Epithelial cell of proximal tubule (primary cell): ENCODE measurements around the gene SUN2. TPM values are rescaled to one million over a fixed set of nuclear protein-coding genes. Genes with fewer than 3 reads are reported as not detected.

Experiments used
- DNase-seq: peaks from one replicate; pipeline ENCODE4 v3.0.0-alpha.2; 2011; ENCODE audit warnings: low read depth
- H3K4me3 ChIP-seq: 2 replicates; pipeline ENCODE4 v1.5.1; 2011; ENCODE audit warnings: low read depth, mild to moderate bottlenecking, low read length
- total RNA-seq: library from RNA; depleted of rRNA; stranded (reverse); fragments of >200 nt; gene quantifications from 2 replicates; pipeline ENCODE4 v1.2.3, GENCODE V29; 2015
- TF ChIP-seq, protein P1 (sequence below): conservative IDR thresholded peaks from 2 replicates; pipeline ENCODE4 v1.5.1; 2012; ENCODE audit warnings: low read depth, mild to moderate bottlenecking, low read length

Gene SUN2
- total RNA-seq, 1 donor from 2014 or later: 88.2 TPM

DNA sequence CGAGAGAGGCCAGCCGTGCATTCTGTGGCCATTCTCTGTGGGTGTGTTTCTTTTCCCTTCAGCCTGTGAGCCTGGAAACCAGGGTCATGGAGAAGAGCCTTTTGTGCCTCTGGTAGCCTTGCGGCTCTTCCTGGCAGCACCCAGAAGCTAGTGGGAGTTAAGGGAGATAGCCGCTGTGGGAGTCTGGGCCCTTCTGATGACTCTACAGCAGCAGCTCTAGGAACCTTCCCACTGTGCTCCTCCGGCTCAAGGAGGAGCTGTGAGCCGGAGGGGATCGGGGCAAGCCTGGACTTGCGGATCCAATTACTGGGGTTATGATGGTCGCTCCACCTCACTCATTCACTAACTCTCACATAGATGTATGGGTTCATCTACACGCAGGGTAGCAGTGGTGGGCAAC, 39.5 kb downstream of the SUN2 start:
- TF ChIP-seq, protein P1, sequence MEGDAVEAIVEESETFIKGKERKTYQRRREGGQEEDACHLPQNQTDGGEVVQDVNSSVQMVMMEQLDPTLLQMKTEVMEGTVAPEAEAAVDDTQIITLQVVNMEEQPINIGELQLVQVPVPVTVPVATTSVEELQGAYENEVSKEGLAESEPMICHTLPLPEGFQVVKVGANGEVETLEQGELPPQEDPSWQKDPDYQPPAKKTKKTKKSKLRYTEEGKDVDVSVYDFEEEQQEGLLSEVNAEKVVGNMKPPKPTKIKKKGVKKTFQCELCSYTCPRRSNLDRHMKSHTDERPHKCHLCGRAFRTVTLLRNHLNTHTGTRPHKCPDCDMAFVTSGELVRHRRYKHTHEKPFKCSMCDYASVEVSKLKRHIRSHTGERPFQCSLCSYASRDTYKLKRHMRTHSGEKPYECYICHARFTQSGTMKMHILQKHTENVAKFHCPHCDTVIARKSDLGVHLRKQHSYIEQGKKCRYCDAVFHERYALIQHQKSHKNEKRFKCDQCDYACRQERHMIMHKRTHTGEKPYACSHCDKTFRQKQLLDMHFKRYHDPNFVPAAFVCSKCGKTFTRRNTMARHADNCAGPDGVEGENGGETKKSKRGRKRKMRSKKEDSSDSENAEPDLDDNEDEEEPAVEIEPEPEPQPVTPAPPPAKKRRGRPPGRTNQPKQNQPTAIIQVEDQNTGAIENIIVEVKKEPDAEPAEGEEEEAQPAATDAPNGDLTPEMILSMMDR: no peak
- H3K4me3 ChIP-seq: no peak overlapping the region
- no peak for DNase-seq

DNA sequence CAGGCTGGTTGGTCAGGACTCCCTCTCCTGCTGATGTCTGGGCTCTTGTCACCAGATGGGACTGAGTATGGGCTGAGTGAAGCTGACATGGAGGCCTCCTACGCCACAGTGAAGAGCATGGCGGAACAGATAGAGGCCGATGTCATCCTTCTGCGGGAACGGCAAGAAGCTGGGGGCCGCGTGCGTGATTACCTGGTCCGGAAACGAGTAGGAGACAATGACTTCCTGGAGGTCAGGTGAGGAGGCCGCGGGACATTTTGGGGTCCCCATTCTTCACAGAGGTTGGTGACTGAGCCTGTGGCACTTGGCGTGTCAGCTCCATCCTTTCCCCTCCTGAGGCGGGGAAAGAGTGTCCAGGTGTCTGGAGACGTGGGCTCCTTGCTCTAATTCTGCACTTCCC, 39.9 kb downstream of the SUN2 start:
- no peak for DNase-seq
- no peak overlapping the region for H3K4me3 ChIP-seq
- TF ChIP-seq, protein P1: no peak

DNA sequence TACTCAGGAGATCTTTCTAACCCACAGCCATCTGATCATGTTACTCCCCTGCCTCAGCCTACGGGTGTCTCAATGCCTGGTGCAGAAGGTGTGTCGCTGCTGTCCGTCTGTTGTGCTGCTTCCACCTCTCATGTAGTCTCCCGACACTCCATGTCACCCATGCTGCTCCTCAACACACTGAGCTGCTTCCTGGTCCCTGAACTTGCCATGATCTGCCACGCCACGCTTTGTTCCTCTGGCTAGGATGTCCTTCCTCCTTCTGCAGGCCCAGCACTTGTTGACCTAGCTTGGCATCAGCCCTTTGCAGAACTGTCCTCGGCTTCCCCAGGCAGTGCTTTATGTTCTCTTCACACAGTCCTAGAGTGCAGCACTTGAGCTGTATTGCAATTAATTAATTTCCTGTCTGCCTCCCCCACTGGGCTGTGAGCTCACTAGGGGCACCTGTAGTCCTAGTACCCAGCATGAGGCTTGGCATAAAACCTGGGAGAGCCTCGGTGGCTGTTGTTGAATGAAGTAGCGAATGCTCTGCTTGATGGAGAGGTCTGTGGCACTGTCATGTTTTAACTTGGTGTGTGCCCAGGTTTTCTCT, 40.5 kb downstream of the SUN2 start:
- DNase-seq: no peak
- TF ChIP-seq, protein P1: no peak
- no peak overlapping the region for H3K4me3 ChIP-seq

DNA sequence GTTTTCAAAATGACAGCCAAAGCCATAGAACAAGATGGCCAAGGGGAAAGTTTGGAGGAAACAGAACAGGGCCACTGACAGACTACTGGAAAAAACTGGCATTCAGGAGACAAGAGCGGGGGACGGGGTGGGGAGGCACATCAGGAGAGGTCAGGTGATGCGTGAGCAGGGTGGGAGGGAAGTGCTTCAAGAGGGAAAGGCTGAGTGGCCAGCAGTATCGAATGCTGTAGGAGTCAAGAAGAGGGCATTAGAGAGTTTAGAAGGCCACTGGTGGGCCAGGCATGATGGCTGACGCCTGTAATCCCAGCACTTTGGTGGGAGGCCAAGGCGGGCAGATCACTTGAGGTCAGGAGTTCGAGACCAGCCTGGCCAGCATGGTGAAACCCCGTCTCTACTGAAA, 41.9 kb downstream of the SUN2 start:
- no peak for DNase-seq
- no peak overlapping the region for H3K4me3 ChIP-seq
- TF ChIP-seq, protein P1: no peak

DNA sequence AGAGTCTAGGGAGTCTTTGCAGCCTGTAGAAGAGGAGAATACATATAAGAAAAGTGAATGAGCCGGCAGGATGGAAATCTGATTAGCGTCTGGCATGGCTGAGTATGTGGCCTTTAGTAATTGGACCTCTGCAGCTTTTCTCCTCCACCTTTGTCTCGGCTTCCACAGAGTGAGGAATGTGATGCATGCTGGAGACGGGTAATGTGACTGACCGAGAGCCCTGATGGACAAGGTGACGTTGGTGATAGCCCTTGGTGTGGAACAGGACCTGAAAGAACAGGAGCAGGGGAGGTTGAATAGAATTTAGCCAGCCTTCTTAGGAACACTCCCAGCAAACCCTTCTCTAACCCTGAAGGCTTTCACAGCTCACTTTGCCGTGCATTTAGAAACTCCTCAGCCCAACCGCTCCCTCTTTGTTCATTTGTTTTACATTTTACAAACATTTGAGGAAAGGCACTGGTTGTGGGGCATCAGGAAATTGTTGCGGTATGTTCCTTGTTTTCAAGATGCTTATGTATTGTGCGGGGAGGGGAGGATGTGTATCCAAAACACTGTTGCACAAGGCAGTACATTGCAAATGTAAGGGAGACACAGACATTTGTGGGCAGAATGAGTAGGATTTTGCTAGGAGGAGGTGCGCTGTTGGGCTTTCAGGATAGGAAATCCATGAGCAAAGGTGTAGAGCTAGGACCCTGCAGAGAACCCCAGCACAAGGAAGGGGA, 43.2 kb downstream of the SUN2 start:
- no peak overlapping the region for H3K4me3 ChIP-seq
- TF ChIP-seq, protein P1: no peak
- DNase-seq: no peak

DNA sequence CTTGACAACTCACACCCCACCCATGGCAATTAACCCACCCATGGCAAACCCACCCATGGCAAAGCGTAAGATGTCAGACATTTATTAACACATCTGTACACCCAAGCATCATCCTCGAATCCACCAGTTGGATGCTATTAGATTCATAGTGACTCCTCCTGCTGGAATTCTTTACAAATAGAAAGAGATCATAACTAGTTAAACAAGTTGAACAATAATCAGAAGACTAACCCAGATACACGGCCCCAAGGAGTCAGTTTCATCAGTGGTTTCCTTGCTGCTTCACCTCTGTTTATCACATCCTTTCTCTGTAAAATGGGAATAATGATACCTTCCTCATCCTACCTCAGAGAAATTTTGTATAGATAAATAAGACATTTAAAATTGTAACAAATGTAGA, 44.9 kb downstream of the SUN2 start:
- TF ChIP-seq, protein P1: no peak
- no peak for DNase-seq
- no peak overlapping the region for H3K4me3 ChIP-seq

DNA sequence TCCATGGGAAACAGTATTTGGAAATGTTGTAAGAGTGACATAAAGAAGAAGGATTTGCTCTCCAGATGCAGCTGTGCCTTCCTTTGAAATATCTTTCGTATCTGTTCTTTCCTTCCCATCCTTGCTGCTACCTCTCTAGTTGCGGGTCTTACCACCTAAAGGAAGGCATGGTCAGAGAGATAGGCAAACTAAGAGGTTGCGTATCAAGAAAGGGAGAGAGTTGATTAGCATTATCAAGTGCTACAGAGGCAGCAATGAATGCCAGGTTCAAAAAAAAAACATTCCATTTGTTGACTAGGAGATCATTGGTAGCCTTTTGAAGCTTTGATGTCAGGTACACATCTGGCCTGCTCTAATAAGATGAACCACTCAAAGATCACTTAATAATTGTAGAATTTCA, 45.4 kb downstream of the SUN2 start:
- TF ChIP-seq, protein P1: no peak
- H3K4me3 ChIP-seq: no peak overlapping the region
- DNase-seq: no peak
